Stomach (tissue), 9 donors: ENCODE data around the gene BIRC6. TPM values are rescaled to one million over a fixed set of nuclear protein-coding genes. Genes with fewer than 3 reads are reported as not detected.

Experiments
- DNase-seq, 2 donors: peaks; one replicate each; pipeline versions ENCODE4 v3.0.0 to v3.0.0-alpha.2; 2013 to 2019
- H3K27ac ChIP-seq, 5 donors: fragments of 200-600 bp in 4 of 5; sonication (generic) in 4 of 5; one replicate each; pipeline ENCODE4 v1.5.1; 2013 to 2019; ENCODE audit warnings: mild to moderate bottlenecking in 1 of 5, moderate library complexity in 1 of 5
- H3K27me3 ChIP-seq, 3 donors: fragments of 200-600 bp; sonication (generic); one replicate each; pipeline ENCODE4 v1.5.1; 2017 to 2019; ENCODE audit warnings: mixed run types in 1 of 3
- H3K36me3 ChIP-seq, 4 donors: fragments of 200-600 bp; sonication (generic); 1 replicate in 3 of 4; 2 replicates in 1 of 4; pipeline ENCODE4 v1.5.1; 2016 to 2019
- H3K4me1 ChIP-seq, 4 donors: fragments of 200-600 bp; sonication (generic); one replicate each; pipeline ENCODE4 v1.5.1; 2016 to 2019
- H3K4me3 ChIP-seq, 4 donors: fragments of 200-600 bp; sonication (generic) in 3 of 4; one replicate each; pipeline ENCODE4 v1.5.1; 2016 to 2019; ENCODE audit warnings: mild to moderate bottlenecking in 1 of 4
- H3K9me3 ChIP-seq, 4 donors: fragments of 200-600 bp; sonication (generic); one replicate each; pipeline ENCODE4 v1.5.1; 2016 to 2019
- EP300 ChIP-seq: sonication (generic); formaldehyde crosslinking; IDR thresholded peaks from one replicate; pipeline ENCODE4 v1.6.1; 2017; ENCODE audit warnings: antibody characterized with exemption
- POLR2A ChIP-seq, 4 donors: fragments of 450-650 bp; IDR thresholded peaks; one replicate each; pipeline ENCODE4 v1.6.1; 2016; ENCODE audit warnings: antibody characterized with exemption in 4 of 4, control low read depth in 2 of 4, mild to moderate bottlenecking in 1 of 4, moderate library complexity in 1 of 4
- POLR2AphosphoS5 ChIP-seq, 3 donors: sonication (generic); formaldehyde crosslinking; IDR thresholded peaks; one replicate each; pipeline ENCODE4 v1.6.1; 2016; ENCODE audit warnings: antibody characterized with exemption in 3 of 3
- WGBS, 5 donors: extraction: QIAGEN DNeasy Blood & Tissue Kit in 3 of 5; methylation state at CpG; one replicate each; pipeline versions ENCODE4 v1.1.5 to v1.1.7; 2013 to 2018; 5-methylcytosine and 5-hydroxymethylcytosine counted together
- intact Hi-C: fragments of 100-400 bp; cut with DNase I; formaldehyde crosslinking; loops from one replicate; pipeline ENCODE4 v1.15.1; 2023; ENCODE audit warnings: low total_unique reads
- polyA plus RNA-seq, 3 donors: library from polyadenylated mRNA; stranded (reverse); fragments of 200-250 nt; gene quantifications; one replicate each; pipeline ENCODE4 v1.2.3, GENCODE V29; 2013
- total RNA-seq, 5 donors: library from RNA; depleted of rRNA; stranded (reverse); fragments of >200 nt; gene quantifications; one replicate each; pipeline versions ENCODE4 v1.1.0 to v1.2.3, GENCODE V29; 2014 to 2016
- TF ChIP-seq, protein P1 (sequence below), 7 experiments: fragments of 450-650 bp in 4 of 7; fragments of 200-600 bp in 3 of 7; sonication (generic) in 3 of 7; IDR thresholded peaks; one replicate each; pipeline ENCODE4 v1.5.1; 2016 to 2019; ENCODE audit warnings: antibody characterized with exemption in 7 of 7, control low read depth in 2 of 7, mild to moderate bottlenecking in 1 of 7
- donor health status: healthy with polysubstance abuse.
- donor health status: Bipolar disorder and iron deficiency.
- donor health status: healthy.

The BIRC6 gene
- total and polyA plus RNA-seq, 8 donors = 7.7 to 361 (median 68.2) TPM

DNA sequence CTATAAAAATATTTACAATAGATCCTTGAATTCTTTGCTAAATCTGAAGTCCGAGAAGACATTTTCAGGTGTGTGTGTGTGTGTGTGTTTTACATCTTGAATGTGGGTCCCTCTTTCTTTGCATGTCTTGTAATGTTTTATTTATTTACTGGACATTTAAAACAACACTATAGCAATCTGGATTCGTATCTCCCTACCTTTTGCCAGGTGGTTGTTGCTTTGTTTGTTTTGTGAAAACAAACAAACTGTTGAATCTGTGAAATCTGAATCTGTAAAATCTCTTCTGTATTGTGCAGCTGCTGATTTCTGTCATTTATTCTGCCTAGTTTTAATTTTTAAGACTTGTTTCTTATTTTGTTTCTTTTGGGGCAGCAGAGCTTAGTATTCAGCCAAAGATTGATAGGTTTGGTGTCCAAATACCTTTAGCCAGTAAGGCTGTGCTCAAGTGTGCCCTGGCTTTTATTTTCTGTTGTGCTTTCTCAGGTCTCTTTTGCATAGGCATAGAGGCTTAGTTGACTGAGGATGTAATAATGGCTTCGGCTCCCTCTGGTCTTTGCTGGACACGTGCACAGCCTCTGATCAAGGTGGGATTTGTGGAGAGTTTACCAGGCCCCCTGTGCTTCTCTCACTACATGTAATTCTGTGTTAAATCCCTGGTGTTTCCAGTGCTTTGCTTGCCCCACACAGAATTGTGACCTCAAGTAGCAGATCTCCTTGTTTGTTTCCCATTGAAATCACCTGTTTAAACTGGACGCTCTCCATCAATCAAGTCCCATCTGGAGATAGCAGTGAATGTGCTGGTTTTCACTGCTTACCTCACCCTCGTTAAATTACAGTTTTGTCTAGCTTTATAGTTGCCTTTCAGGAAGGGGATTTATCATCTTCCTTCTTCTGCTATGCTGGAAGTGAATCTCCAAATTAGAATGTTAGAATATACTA, 71.1 kb downstream of the BIRC6 start:
- intact Hi-C loops = no loop called here
- Histone ChIP-seq H3K36me3 (peaks cover 0 to 27% (median 23%) of the 10 kb centered on the region in 4 donors), H3K4me3 (no peak overlapping the region), H3K27me3 (no peaks in the 10 kb centered on the region), H3K4me1 (peaks cover 7 to 56% (median 34%) of the 10 kb centered on the region in 4 donors), H3K27ac (peak overlapping the region in 2 of 5 donors; percentile 6 to 31), H3K9me3 (no peaks in the 10 kb centered on the region)
- peak in 1 of 2 donors; percentile 39 for DNase-seq
- TF ChIP-seq EP300 (no peak), POLR2A (IDR thresholded peaks at IDR 0.05) (no peak), POLR2AphosphoS5 (IDR thresholded peaks at IDR 0.05) (no peak)
- TF ChIP-seq, protein P1, sequence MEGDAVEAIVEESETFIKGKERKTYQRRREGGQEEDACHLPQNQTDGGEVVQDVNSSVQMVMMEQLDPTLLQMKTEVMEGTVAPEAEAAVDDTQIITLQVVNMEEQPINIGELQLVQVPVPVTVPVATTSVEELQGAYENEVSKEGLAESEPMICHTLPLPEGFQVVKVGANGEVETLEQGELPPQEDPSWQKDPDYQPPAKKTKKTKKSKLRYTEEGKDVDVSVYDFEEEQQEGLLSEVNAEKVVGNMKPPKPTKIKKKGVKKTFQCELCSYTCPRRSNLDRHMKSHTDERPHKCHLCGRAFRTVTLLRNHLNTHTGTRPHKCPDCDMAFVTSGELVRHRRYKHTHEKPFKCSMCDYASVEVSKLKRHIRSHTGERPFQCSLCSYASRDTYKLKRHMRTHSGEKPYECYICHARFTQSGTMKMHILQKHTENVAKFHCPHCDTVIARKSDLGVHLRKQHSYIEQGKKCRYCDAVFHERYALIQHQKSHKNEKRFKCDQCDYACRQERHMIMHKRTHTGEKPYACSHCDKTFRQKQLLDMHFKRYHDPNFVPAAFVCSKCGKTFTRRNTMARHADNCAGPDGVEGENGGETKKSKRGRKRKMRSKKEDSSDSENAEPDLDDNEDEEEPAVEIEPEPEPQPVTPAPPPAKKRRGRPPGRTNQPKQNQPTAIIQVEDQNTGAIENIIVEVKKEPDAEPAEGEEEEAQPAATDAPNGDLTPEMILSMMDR (IDR thresholded peaks at IDR 0.05) = no peak
- WGBS, 5 donors = 25 to 57% (median 46%) methylated on average over 6 of the region's 6 CpGs

DNA sequence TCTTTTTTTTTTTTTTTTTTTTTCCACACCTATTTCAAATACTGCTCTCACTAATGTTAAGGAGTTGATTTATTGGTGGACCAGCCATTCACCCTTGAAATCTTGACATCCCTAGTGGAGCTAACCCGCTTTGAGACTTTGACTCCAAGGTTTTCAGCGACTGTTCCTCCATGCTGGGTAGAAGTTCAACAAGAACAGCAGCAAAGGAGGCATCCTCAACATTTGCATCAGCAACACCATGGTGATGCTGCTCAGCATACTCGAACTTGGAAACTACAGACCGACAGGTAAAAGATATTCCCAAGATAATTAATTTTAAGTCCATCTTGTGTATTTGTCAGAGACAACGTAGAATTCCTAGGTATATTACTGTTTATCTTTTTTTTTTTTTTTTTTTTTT, 74.0 kb downstream of the BIRC6 start:
- no peak overlapping the region for H3K4me3 ChIP-seq
- DNase-seq = no peak
- WGBS, 5 donors = 95 to 99% (median 99%) methylated on average over 5 of the region's 5 CpGs
- no peaks in the 10 kb centered on the region for H3K9me3 ChIP-seq
- H3K27ac ChIP-seq = no peak overlapping the region
- TF ChIP-seq, protein P1 (IDR thresholded peaks at IDR 0.05) = no peak
- TF ChIP-seq POLR2AphosphoS5 (IDR thresholded peaks at IDR 0.05) = no peak
- no peak for TF ChIP-seq POLR2A (IDR thresholded peaks at IDR 0.05)
- no peak for TF ChIP-seq EP300
- H3K4me1 ChIP-seq = peaks cover 7 to 35% (median 21%) of the 10 kb centered on the region in 4 donors
- H3K27me3 ChIP-seq = no peaks in the 10 kb centered on the region
- intact Hi-C loops = no loop called here
- H3K36me3 ChIP-seq = peaks cover 0 to 50% (median 45%) of the 10 kb centered on the region in 4 donors

DNA sequence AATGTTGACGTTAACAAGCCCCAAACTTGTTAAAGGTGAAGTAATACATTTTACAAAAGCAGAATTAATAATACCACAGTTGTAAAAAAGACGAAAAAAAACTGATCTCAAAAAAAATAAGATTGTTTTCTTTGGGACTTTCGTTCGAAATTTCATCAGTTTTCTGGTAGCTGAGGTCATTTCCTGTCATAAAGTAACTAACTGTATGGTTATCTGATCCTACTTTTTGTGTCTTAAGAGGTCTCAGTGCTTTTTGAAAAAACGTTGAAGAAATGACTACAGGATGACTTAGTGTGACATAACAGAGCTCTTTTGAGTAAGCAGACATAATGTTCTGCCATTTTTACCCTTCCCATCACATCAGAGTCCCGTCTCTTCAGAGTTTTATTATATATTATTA, 79.3 kb downstream of the BIRC6 start:
- Histone ChIP-seq H3K36me3 (peaks cover 13 to 95% (median 89%) of the 10 kb centered on the region in 4 donors), H3K27me3 (no peaks in the 10 kb centered on the region), H3K27ac (no peak overlapping the region), H3K9me3 (no peaks in the 10 kb centered on the region), H3K4me1 (no peaks in the 10 kb centered on the region), H3K4me3 (no peak overlapping the region)
- no peak for TF ChIP-seq EP300
- no peak for TF ChIP-seq POLR2AphosphoS5 (IDR thresholded peaks at IDR 0.05)
- no peak for TF ChIP-seq POLR2A (IDR thresholded peaks at IDR 0.05)
- TF ChIP-seq, protein P1 (IDR thresholded peaks at IDR 0.05) = no peak
- 90 to 92% (median 91%) methylated on average over 6 of the region's 6 CpGs for WGBS, 5 donors
- no peak for DNase-seq
- intact Hi-C loops = no loop called here

DNA sequence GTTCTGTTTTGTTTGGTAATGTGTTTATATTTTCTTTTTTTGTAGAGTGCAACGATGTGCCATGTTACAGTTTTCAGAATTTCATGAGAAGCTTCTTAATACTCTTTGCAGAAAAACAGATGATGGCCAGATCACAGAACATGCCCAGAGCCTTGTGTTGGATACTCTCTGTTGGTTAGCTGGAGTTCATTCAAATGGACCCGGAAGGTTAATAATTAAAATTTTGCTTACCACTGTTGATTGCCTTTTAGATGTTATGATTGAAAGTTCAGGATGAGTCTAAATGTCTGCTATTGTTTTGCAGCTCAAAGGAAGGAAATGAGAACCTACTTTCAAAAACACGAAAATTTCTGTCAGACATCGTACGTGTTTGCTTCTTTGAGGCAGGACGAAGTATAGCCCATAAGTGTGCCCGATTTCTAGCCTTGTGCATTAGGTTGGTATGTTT, 85.2 kb downstream of the BIRC6 start:
- Histone ChIP-seq H3K27ac (no peak overlapping the region), H3K4me1 (no peaks in the 10 kb centered on the region), H3K27me3 (no peaks in the 10 kb centered on the region), H3K4me3 (no peak overlapping the region), H3K36me3 (peaks cover 58 to 94% (median 92%) of the 10 kb centered on the region in 4 donors), H3K9me3 (no peaks in the 10 kb centered on the region)
- WGBS, 5 donors = 91 to 94% (median 92%) methylated on average over 7 of the region's 7 CpGs
- TF ChIP-seq EP300 (no peak), POLR2A (IDR thresholded peaks at IDR 0.05) (no peak), POLR2AphosphoS5 (IDR thresholded peaks at IDR 0.05) (no peak)
- TF ChIP-seq, protein P1 (IDR thresholded peaks at IDR 0.05) = no peak
- no peak for DNase-seq
- intact Hi-C loops = no loop called here
